HUDEP-2 (cell line): ENCODE measurements around the gene MICB.
A peak's percentile ranks its signal among the peaks of the same experiment; 100 is the strongest.
"Not testable (repeated sequence)": the region's sequence is repeated elsewhere in the genome, so short reads cannot be mapped to it uniquely, and the experiment has no call there.

Experiments
- DNase-seq, 76 experiments: peaks; one replicate each; lab custom pipeline; 2025; ENCODE audit not compliant: unreplicated experiment in 76 of 76; lab: John Stamatoyannopoulos, UW

MICB gene

GRCh38 chr6:31498748-31499147 is 803 bp downstream of the MICB start:
- no peak for DNase-seq

- DNase-seq, result not testable (repeated sequence)
These were observed 1.7 kb downstream of the MICB start for GRCh38 chr6:31499648-31500047.

- no peak for DNase-seq
These were observed 4.6 kb downstream of the MICB start for GRCh38 chr6:31502586-31502985.

GRCh38 chr6:31509036-31509435 is 11.1 kb downstream of the MICB start:
- DNase-seq, result not testable (repeated sequence)

- DNase-seq, result no peak
These were observed 12.1 kb downstream of the MICB start for GRCh38 chr6:31510007-31510406.

GRCh38 chr6:31513456-31514165 is 15.7 kb downstream of the MICB start:
- no peak for DNase-seq

- no peak for DNase-seq
These were observed 23.9 kb downstream of the MICB start for GRCh38 chr6:31521835-31522234.

- DNase-seq, result peak in 1 of 76 experiments; percentile 6
These were observed 27.6 kb downstream of the MICB start for GRCh38 chr6:31525553-31525931.

GRCh38 chr6:31525932-31526591 is 28.1 kb downstream of the MICB start:
- no peak for DNase-seq

- no peak for DNase-seq
These were observed 30.4 kb downstream of the MICB start for GRCh38 chr6:31528307-31528777.

- DNase-seq, result no peak
These were observed 30.9 kb downstream of the MICB start, which contains the start of gene MCCD1 for GRCh38 chr6:31528821-31529328. TSS of gene MCCD1 (plus strand) at chr6:31528962. CDS start at chr6:31529015, 53 bp downstream.

GRCh38 chr6:31529329-31530150 is 31.6 kb downstream of the MICB start:
- no peak for DNase-seq

- no peak for DNase-seq
These were observed 32.7 kb downstream of the MICB start for GRCh38 chr6:31530659-31531058.

- DNase-seq, result no peak
These were observed 33.2 kb downstream of the MICB start for GRCh38 chr6:31531162-31531561.

GRCh38 chr6:31531771-31532643 is 34.1 kb downstream of the MICB start:
- DNase-seq, result no peak

GRCh38 chr6:31532644-31533454 is 34.9 kb downstream of the MICB start:
- DNase-seq, result no peak

GRCh38 chr6:31533455-31533841 is 35.5 kb downstream of the MICB start:
- no peak for DNase-seq

- no peak for DNase-seq
These were observed 36.1 kb downstream of the MICB start for GRCh38 chr6:31534011-31534410.

- no peak for DNase-seq
These were observed 36.6 kb downstream of the MICB start for GRCh38 chr6:31534521-31535040.
